HG03442 (cell line): ENCODE results near the gene CDH13.

ENCODE experiments used
- ATAC-seq: cut with Tn5 transposase; IDR thresholded peaks from one replicate; pipeline ENCODE4 v1.9.1; 2021; ENCODE audit warnings: mild to moderate bottlenecking, moderate library complexity; ENCODE audit not compliant: unreplicated experiment

The CDH13 gene

GRCh38 chr16:83095941-83096692, 469.3 kb downstream of the CDH13 start:
- no peak for ATAC-seq

DNA sequence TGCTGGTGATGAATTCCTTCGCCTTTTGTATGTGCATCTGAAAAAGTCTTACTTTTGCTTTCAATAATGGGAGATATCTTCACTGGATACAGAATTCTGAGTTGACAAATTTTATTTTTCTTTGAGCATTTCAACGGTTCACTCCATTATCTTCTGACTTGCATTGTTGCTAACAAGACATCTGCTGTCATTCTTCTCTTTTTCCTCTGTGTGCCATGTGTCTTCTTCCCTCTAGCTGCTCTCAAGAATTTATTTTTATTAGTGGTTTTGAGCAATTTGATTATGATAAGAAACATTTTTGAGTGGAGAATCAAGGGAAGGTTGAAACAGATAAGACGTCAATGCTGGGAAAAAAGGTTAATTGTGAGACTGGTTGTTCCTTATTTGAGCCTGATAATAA, 471.8 kb downstream of the CDH13 start:
- ATAC-seq, result no peak

DNA sequence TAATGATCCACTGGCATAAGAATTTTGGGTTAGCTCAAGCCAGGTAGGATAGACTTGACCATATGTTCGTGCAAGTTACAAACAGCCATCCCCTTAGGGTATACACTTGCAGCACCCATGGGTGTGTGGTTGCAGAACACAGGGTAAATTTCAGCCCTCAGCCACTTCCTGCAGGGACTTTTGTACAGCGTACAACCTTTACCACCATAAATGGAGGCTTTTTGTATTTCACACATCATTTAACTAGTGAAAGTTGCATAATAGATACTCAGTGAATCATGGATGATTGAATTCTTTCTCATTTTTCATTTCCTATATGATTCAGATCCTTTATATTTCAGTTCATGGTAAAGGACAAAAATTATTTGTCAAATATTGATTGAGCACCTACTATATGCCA, 473.9 kb downstream of the CDH13 start:
- no peak for ATAC-seq

DNA sequence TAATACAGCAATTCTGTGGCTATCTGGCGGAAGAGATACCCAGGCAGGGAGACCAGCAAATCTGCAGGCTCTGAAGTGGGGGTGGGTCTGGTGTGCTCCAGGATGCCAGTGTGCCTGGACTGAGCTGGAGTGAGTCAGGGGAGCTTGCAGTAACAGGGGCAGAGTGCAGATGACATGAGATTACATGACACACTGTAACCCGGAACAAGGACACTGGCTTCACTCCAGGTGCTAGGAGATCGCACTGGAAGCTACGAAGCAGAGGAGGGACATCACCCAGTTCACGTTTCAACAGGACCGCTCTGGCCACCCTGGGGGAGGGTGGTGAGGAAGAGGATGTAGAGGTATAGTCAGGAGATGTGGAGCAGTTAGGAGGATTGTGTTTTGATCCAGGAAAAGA, 475.6 kb downstream of the CDH13 start:
- ATAC-seq, result no peak

DNA sequence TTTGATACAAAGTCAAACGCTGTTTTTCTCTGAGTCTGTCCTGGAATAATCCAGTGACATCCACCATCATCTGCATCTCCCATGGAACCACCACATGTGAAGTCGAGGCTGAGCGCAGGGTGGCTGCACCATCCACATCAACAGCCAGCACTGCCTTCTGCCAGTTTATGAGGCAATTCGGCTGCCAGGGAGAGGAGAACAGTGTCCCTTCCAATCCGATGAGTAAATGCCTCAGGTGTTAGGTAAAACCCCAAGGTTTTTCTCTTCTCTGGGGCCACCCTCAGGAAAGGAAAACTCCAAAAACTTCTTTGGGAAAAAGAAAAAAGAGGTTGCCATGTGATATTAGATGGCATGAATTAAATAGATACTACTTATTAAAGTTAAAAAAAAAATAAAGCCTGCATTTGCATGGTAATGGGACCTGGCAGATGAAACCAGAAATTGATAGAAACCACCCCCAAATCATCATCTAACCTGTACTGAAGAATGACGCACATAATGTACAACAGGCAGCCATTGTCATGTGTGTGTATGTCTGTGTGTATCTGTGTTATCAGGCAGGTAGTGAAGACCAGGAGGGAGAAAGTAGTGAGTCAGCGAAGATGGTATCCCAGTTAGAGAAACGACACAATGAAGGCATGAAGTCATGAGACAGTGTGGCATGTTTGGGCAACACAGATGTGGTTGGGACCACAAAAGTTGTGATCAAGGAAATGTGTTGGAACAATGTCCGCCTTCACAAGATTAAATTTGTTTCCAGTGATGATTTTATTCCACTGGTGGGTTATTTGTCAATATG, 478.7 kb downstream of the CDH13 start:
- no peak for ATAC-seq

- ATAC-seq, result no peak
Measured at GRCh38 chr16:83109490-83110125, 482.8 kb downstream of the CDH13 start.

GRCh38 chr16:83110269-83110668, 483.5 kb downstream of the CDH13 start:
- ATAC-seq, result no peak

DNA sequence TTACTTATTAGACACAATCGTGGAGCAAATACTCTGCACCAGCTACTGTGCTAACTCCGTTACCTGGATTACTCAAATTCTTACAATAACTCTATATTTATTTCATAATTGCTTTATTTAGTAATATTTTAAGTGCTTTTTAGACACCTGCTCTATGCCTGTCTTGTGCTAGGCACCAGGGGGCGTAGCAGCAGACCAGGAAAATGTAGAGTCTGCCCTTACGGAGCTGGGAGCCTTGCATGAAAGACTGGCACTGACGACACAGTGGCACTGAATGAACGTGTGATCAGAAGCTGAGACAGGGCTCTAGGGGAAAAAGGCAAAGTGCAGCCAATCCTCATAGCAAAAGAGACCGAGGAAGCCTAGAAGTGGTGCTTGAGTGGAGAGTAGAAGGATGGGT, 486.5 kb downstream of the CDH13 start:
- no peak for ATAC-seq

DNA sequence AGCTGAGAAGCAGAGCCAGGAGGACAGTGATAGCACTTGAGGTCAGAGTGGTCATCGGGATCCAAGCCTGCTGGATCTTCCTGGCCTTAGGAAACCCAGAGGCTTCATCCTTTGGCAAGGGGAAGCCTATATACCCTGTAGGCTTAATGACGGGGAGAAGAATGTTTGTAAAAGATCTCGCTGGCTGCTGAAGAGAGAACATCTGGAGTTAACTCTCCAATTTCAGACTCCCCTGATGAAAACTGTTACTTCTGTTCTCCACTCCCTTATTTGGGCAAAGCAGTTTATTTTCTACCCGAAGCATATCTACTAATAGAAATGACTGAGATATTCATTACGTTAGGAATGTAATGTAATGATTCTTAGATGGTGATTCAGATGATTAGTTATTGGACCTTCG, 487.0 kb downstream of the CDH13 start:
- ATAC-seq, result no peak

DNA sequence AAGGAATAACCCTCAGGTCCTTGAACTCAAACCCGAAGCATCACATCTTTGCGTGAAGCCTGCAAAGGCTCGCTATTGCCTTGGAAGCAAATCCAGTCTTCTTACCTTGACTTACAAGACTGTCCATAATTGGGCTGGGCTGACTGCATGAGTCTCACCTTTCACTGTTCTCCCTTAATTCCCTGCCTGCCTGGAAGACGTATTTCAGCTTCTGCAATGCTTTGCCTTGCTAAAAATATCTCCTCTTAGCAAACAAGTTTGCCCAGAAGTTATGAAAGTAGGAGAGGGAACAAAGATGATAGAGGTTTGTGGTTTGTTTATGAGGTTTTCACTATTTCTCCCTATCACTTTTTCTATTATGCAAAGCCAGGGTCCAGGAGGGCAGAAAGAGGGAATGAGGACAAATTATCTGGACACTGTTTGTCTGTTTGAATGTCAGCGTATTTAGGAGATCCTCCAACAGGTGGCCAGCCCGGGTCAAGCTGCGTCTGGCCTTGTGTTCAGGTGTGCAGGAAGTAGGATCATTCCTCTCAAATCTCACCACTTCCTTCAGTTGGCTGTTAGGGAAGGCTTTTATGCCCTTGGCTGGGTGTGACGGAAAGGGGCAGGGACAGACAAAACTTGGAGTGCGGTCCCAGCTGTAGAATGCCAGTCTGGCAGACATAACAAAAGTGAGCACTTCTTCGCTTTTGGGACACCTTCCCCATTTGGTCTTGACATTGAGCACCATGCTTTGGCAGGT, 488.9 kb downstream of the CDH13 start:
- no peak for ATAC-seq

GRCh38 chr16:83116274-83116892, 489.6 kb downstream of the CDH13 start:
- ATAC-seq, result no peak

GRCh38 chr16:83117810-83118209, 491.0 kb downstream of the CDH13 start:
- no peak for ATAC-seq

DNA sequence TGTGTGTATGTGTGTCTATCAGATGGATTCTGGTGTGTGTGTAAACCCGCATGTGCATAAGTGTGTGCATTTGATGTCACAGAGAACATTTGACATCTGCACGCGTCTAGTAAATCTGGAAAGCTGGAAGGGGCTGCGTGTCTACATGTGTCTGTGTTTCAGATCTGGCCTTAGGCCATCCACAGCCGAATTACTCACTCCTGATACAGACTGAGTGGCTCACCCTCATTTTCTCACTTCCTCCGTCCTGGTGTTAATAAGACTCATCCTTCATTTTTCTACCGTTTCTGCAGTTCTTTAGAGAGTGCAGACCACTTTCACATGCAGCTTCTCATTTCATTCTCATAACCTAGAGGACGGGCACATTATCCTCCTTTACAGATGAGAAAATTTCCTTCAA, 491.6 kb downstream of the CDH13 start:
- ATAC-seq, result no peak

DNA sequence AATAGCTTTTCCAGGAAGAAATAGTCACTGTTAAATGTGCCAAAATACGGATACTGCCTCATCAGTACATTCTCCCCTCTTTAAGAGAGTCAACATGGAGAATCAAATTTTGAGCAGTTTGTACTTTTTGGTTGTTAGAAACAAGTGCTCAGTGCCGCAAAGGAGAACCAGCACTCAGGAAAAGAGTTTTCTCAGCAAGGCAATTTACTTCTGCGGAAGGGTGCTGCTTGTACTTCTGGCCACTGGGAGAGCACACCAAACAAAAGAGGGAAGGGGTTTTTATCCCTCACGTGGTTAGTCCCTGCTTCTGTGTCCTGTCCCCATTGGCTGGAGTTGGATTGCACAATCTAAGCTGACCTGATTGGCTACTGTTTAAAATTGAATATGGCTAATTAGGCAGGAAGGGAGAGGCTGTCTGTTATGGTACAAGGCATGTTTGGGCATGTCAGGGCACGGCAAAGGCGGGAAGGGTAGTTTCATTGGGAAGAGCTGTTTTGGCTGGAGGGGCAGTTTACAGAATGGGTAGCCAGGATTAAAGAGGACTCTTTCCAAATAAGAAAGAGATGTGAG, 499.3 kb downstream of the CDH13 start:
- no peak for ATAC-seq

DNA sequence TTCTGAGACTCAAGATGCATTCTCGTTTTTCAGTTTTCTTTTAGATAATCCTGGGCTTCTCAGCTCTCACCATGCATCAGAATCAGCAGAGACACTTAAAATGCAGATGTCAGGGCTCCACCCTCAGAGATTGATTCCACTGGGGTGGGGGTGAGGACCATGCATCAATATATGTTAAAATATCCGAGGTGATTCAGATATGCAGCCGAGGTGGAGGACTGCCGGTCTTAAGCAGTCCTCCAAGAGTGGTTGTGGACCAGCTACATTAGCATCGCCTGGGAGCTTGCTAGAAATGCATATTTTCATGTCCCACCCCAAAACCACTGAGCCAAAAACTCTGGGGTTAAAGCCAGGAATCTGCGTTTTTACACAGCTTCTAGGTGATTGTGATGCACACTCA, 501.3 kb downstream of the CDH13 start:
- ATAC-seq, result no peak

GRCh38 chr16:83130039-83130438, 503.3 kb downstream of the CDH13 start:
- no peak for ATAC-seq

DNA sequence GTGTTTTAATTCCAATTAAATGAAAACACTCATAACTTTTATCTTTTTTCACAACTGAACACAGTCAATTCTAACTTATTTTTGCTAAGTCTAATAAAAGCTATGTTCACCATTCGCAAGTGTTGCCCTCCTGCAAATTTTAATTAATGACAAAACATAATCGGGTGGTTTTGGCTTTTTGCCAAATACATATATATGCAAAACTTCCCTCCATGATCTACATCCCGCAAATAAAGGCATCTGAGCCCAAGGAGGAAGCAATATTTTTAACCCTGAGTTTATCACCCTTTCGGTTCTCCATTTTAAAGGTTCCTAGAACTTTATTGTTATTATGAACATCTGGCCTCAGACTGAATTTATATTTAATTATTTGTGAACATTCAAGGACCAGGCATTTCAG, 507.9 kb downstream of the CDH13 start:
- no peak for ATAC-seq

- ATAC-seq, result no peak
Measured at GRCh38 chr16:83136419-83136818, 509.6 kb downstream of the CDH13 start.

- ATAC-seq, result no peak
Measured at GRCh38 chr16:83136924-83137323, 510.2 kb downstream of the CDH13 start.

DNA sequence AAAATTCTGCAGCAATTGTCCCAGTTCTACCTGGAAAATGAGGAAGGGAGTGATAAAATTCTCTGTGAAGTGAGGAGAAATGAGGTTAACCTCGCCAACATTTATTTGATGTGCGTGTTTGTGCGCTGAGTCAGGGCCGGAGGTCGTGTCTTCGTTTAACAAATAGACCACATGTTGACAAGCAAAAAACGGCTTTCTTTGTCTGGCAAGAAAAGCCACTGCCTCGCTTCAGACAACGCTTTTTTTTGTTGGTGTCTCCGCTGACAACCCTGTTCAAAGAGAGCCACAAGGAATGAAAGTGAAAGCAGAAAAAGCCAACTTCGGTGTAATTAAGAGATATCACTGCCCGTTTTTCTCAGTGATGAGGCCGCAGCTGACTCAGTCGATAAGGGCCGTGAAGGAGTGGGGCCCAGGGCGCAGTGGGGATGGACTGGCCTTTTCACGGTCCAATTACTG, 510.6 kb downstream of the CDH13 start:
- no peak for ATAC-seq
